K562 (cell line): ENCODE data around the gene VPS18. TPM values are rescaled to one million over a fixed set of nuclear protein-coding genes. Genes with fewer than 3 reads are reported as not detected.

Experiments used
- ATAC-seq: fragments of 200-7000 bp; cut with Tn5 transposase; 3 replicates; pipeline ENCODE4 v1.9.1; 2020; ENCODE audit warnings: moderate library complexity
- BruUV-seq: library from RNA; stranded (reverse); fragments of 400-500 nt; replicated peaks from 2 replicates; lab custom pipeline; 2021; lab: Mats Ljungman, UMichigan
- CTCF ChIA-PET: fragments of 300-600 bp; formaldehyde crosslinking; extraction: SDS; loops from one replicate; lab custom pipeline; 2021; ENCODE audit warnings: low intra/inter-chr PET ratio; lab: Yijun Ruan, JAX
- POLR2A ChIA-PET: fragments of 300-600, 350-650 bp; sonication (Branson Sonifier 250); formaldehyde crosslinking; extraction: SDS; loops from one replicate; lab custom pipeline; 2021; ENCODE audit warnings: antibody characterized with exemption, inconsistent platforms; lab: Yijun Ruan, JAX
- DNase-seq, 4 experiments: peaks; one replicate each; pipeline versions ENCODE4 v3.0.0 to v3.0.0-alpha.2; 2011 to 2018; ENCODE audit warnings: low spot score in 3 of 4, mixed read lengths in 3 of 4; ENCODE audit errors: extremely low read depth in 1 of 4
- FAIRE-seq: peaks from 2 replicates; lab custom pipeline; 2011; peaks lifted over from hg19 to GRCh38; lab: Jason Lieb, UNC
- H2AFZ ChIP-seq: 2 replicates; pipeline ENCODE4 v1.6.0; 2011; ENCODE audit warnings: low read depth, low read length, control low read depth, inconsistent platforms
- H3K27ac ChIP-seq: fragments of 200-600 bp; 3 replicates; pipeline ENCODE4 v1.8.0; 2011; ENCODE audit warnings: low read depth, mild to moderate bottlenecking, control low read depth, inconsistent platforms, low read length, moderate library complexity, mixed read lengths; ENCODE audit errors: extremely low read depth
- H3K27me3 ChIP-seq, 2 experiments: fragments of 300-600 bp in 1 of 2; 2 replicates in 1 of 2; 3 replicates in 1 of 2; pipeline versions ENCODE4 v1.6.0 to v1.8.0; 2011; ENCODE audit warnings: inconsistent platforms in 2 of 2, low read length in 2 of 2, mild to moderate bottlenecking in 1 of 2, mixed read lengths in 1 of 2, moderate library complexity in 1 of 2; ENCODE audit not compliant: control insufficient read depth in 2 of 2, insufficient read depth in 2 of 2
- H3K36me3 ChIP-seq: fragments of 300-600 bp; 3 replicates; pipeline ENCODE4 v1.8.0; 2011; ENCODE audit warnings: mild to moderate bottlenecking, low read length, inconsistent platforms; ENCODE audit not compliant: control insufficient read depth, insufficient read depth
- H3K4me1 ChIP-seq, 2 experiments: fragments of 200-600 bp in 1 of 2; replicated peaks in 1 of 2; 2 replicates in 1 of 2; 3 replicates in 1 of 2; pipeline versions ENCODE4 v1.5.1 to v1.8.0; 2011; ENCODE audit warnings: inconsistent platforms in 2 of 2, low read length in 2 of 2, mild to moderate bottlenecking in 1 of 2, mixed read lengths in 1 of 2, moderate library complexity in 1 of 2; ENCODE audit not compliant: control insufficient read depth in 2 of 2, insufficient read depth in 2 of 2
- H3K4me2 ChIP-seq: 2 replicates; pipeline ENCODE4 v1.6.1; 2011; ENCODE audit warnings: low read length, control low read depth, inconsistent platforms, mixed read lengths; ENCODE audit not compliant: insufficient read depth
- H3K4me3 ChIP-seq: fragments of 200-600 bp; sonication (generic), shearing (Covaris generic); 2 replicates; pipeline ENCODE4 v1.5.1; 2016; ENCODE audit warnings: control low read depth, inconsistent platforms
- H3K79me2 ChIP-seq: fragments of 200-600 bp; 3 replicates; pipeline ENCODE4 v1.8.0; 2011; ENCODE audit warnings: low read length, inconsistent platforms; ENCODE audit not compliant: control insufficient read depth, insufficient read depth
- H3K9ac ChIP-seq, 2 experiments: 2 replicates each; pipeline versions ENCODE4 v1.6.0 to v1.6.1; 2011; ENCODE audit warnings: low read depth in 2 of 2, low read length in 2 of 2, control low read depth in 1 of 2, inconsistent platforms in 1 of 2, mild to moderate bottlenecking in 1 of 2, mixed read lengths in 1 of 2; ENCODE audit not compliant: insufficient read depth in 1 of 2
- H3K9me1 ChIP-seq: one replicate; pipeline ENCODE4 v1.6.0; 2011; ENCODE audit warnings: inconsistent platforms, mild to moderate bottlenecking, low read length, moderate library complexity; ENCODE audit not compliant: control insufficient read depth, insufficient read depth
- H3K9me3 ChIP-seq: replicated peaks from 2 replicates; pipeline ENCODE4 v1.5.1; 2011; ENCODE audit warnings: low read depth, low read length, inconsistent platforms; ENCODE audit not compliant: control insufficient read depth, insufficient read depth
- H4K20me1 ChIP-seq: replicated peaks from 2 replicates; pipeline ENCODE4 v1.6.1; 2011; ENCODE audit warnings: low read length, inconsistent platforms, mixed read lengths; ENCODE audit not compliant: control insufficient read depth, insufficient read depth
- DPF2 ChIP-seq: fragments of 450-650 bp; IDR thresholded peaks from 2 replicates; pipeline ENCODE4 v1.6.1; 2016
- MEF2A ChIP-seq: IDR thresholded peaks from 2 replicates; pipeline ENCODE4 v1.6.1; 2011; ENCODE audit warnings: low read depth, mild to moderate bottlenecking, low read length, moderate library complexity; ENCODE audit not compliant: control insufficient read depth
- NFYB ChIP-seq: IDR thresholded peaks from 2 replicates; pipeline ENCODE4 v1.6.1; 2011; ENCODE audit warnings: mild to moderate bottlenecking, moderate library complexity; ENCODE audit not compliant: insufficient read length; ENCODE audit errors: extremely low read depth
- PHB ChIP-seq: fragments of 250-450 bp; sonication (Bioruptor Pico); IDR thresholded peaks from 2 replicates; pipeline ENCODE4 v1.5.0; 2021
- REST ChIP-seq, 2 experiments: fragments of 450-650 bp; formaldehyde crosslinking in 1 of 2; IDR thresholded peaks; 2 replicates each; pipeline versions ENCODE4 v1.4.0 to v1.6.1; 2014 to 2020; ENCODE audit warnings: mild to moderate bottlenecking in 2 of 2, borderline replicate concordance in 1 of 2, low read depth in 1 of 2
- TSHZ1 ChIP-seq: fragments of 250-450 bp; sonication (Bioruptor Pico); IDR thresholded peaks from 2 replicates; pipeline ENCODE4 v1.4.0; 2020; ENCODE audit warnings: mild to moderate bottlenecking, moderate library complexity
- ZNF445 ChIP-seq: fragments of 250-450 bp; sonication (Bioruptor Pico); IDR thresholded peaks from 2 replicates; pipeline ENCODE4 v1.4.0; 2020; ENCODE audit warnings: low read depth, mild to moderate bottlenecking, moderate library complexity
- in situ Hi-C: fragments of 300-500 bp; cut with MboI; formaldehyde crosslinking; loops from 4 replicates; pipeline ENCODE4 v1.15.0; 2018; ENCODE audit warnings: inconsistent platforms, mixed read lengths
- intact Hi-C: fragments of 100-400 bp; cut with micrococcal nuclease; formaldehyde crosslinking; loops from 2 replicates; pipeline ENCODE4 v1.14.2; 2022
- polyA plus RNA-seq, 8 experiments: library from polyadenylated mRNA; depleted of rRNA in 4 of 8; stranded (reverse) in 5 of 8; unstranded in 3 of 8; fragments of >200 nt; fragmentation: Nextera tagmentation in 2 of 8; fragmentation: Illumina TruSeq in 1 of 8; extraction: Ambion mirVana in 2 of 8; extraction: Trizol in 1 of 8; gene quantifications; 2 replicates each; pipeline versions ENCODE4 v1.2.1 to v1.2.3, GENCODE V29; 2011 to 2014; ENCODE audit warnings: inconsistent platforms in 1 of 8, missing spikeins in 1 of 8
- total RNA-seq, 7 experiments: library from RNA; depleted of rRNA in 6 of 7; stranded (reverse); fragments of >200 nt in 6 of 7; fragmentation: Illumina TruSeq in 2 of 7; extraction: Trizol in 2 of 7; gene quantifications; 2 replicates each; pipeline versions ENCODE4 v1.2.1 to v1.2.3, GENCODE V29; 2011 to 2021; ENCODE audit warnings: low replicate concordance in 1 of 7
- TF ChIP-seq, protein P1 (sequence below): fragments of 450-650 bp; IDR thresholded peaks from 2 replicates; pipeline ENCODE4 v1.7.0; 2016; ENCODE audit warnings: borderline replicate concordance

Gene VPS18
- total and polyA plus RNA-seq, 9 of the 15 experiments (the other 6 are each of a cell fraction or from before 2014, with no cell fraction given): 0.73 to 19.9 (median 8.5) TPM

- H3K9ac ChIP-seq: no peak overlapping the region
- H3K27ac ChIP-seq: no peak overlapping the region
- H3K36me3 ChIP-seq: no peaks in the 10 kb centered on the region
- ATAC-seq (no peak), FAIRE-seq (no peak), DNase-seq (no peak)
- H3K27me3 ChIP-seq: no peaks in the 10 kb centered on the region
- POLR2A ChIA-PET: no interaction called here
- BruUV-seq: no TSS peak
- CTCF ChIA-PET: interaction anchor here (0.5 kb wide), 1 partner anchor 1481 kb away, joined by 3 read pairs; no protein-coding TSS in a partner anchor
- no peaks in the 10 kb centered on the region for H3K9me1 ChIP-seq
- in situ Hi-C loops (loop anchor here (10.0 kb wide), 1 partner anchor 544 kb away; the partner anchor contains the start of gene CCDC9B), intact Hi-C loops (no loop called here)
- H3K4me2 ChIP-seq: no peak overlapping the region
- H3K4me1 ChIP-seq: peaks cover 3 to 9% of the 10 kb centered on the region in 2 experiments; a peak in 3 of 5 replicates
- no peak overlapping the region for H2AFZ ChIP-seq
- H3K4me3 ChIP-seq: no peak overlapping the region
- no peaks in the 10 kb centered on the region for H4K20me1 ChIP-seq
- no peaks in the 10 kb centered on the region for H3K9me3 ChIP-seq
- H3K79me2 ChIP-seq: no peaks in the 10 kb centered on the region
- TF ChIP-seq, protein P1, sequence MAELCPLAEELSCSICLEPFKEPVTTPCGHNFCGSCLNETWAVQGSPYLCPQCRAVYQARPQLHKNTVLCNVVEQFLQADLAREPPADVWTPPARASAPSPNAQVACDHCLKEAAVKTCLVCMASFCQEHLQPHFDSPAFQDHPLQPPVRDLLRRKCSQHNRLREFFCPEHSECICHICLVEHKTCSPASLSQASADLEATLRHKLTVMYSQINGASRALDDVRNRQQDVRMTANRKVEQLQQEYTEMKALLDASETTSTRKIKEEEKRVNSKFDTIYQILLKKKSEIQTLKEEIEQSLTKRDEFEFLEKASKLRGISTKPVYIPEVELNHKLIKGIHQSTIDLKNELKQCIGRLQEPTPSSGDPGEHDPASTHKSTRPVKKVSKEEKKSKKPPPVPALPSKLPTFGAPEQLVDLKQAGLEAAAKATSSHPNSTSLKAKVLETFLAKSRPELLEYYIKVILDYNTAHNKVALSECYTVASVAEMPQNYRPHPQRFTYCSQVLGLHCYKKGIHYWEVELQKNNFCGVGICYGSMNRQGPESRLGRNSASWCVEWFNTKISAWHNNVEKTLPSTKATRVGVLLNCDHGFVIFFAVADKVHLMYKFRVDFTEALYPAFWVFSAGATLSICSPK: no peak
- no peak for TF ChIP-seq TSHZ1 (CRISPR knock-in tag)
- no peak for TF ChIP-seq MEF2A
- no peak for TF ChIP-seq NFYB
- no peak for TF ChIP-seq ZNF445 (CRISPR knock-in tag)
- TF ChIP-seq REST (IDR thresholded peaks at IDR 0.05; ENCODE audit: borderline replicate concordance): no peak
- no peak for TF ChIP-seq REST (CRISPR knock-in tag; IDR thresholded peaks at IDR 0.05; ENCODE audit: low read depth)
- TF ChIP-seq PHB (CRISPR knock-in tag): no peak
- no peak for TF ChIP-seq DPF2
Observed at GRCh38 chr15:40889112-40889511, 5.1 kb upstream of the VPS18 start.
